Measurements from ENCODE around the gene MAN1A1. TPM values are rescaled to one million over a fixed set of nuclear protein-coding genes. Genes with fewer than 3 reads are reported as not detected.

MAN1A1 gene
- total RNA-seq, 1 donor from 2014 or later = 45.0 TPM

- intact Hi-C loops (cut with micrococcal nuclease) = no loop called here
Measured at GRCh38 chr6:119134752-119135151, 214.8 kb downstream of the MAN1A1 start.

DNA sequence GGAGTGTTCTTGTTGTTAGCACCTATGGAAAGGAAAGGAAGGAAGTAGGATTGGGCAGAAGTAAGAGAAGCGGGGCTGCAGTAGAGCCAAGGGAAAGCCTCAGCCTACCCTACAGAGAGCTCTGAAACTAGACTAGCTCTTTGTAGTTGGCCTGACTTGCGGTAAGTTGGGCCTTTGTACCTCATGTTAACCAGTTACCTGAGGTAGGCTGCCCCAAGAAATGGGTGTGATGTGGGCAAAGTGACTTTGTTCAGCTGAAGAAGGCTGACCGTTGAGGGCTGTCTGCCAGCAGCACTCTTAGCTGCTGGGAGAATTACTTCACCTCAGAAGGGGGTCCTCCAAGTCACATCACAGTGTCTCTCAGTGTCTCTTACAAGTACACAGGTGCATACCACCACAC, 216.2 kb downstream of the MAN1A1 start:
- H3K36me3 Mint-ChIP-seq (ENCODE audit: low read depth) = no peaks in the 10 kb centered on the region
- no peaks in the 10 kb centered on the region for H3K9me3 Mint-ChIP-seq
- no peak for DNase-seq (ENCODE audit: low spot score)
- H3K27ac Mint-ChIP-seq = no peak overlapping the region
- peaks cover 9% of the 10 kb centered on the region for H3K27me3 Mint-ChIP-seq (ENCODE audit: low read depth)
- intact Hi-C loops (cut with micrococcal nuclease) = no loop called here
- peaks cover 16% of the 10 kb centered on the region for H3K4me1 Mint-ChIP-seq (ENCODE audit: low read depth)
- no peak overlapping the region for H3K4me3 Mint-ChIP-seq (ENCODE audit: low read depth)

More at GRCh38 chr6:119134752-119135151, 214.8 kb downstream of the MAN1A1 start:
- peaks cover 6% of the 10 kb centered on the region for H3K27me3 Mint-ChIP-seq (ENCODE audit: low read depth)
- H3K9me3 Mint-ChIP-seq = no peaks in the 10 kb centered on the region
- H3K27ac Mint-ChIP-seq = no peak overlapping the region
- no peak overlapping the region for H3K4me3 Mint-ChIP-seq (ENCODE audit: low read depth)
- H3K4me1 Mint-ChIP-seq (ENCODE audit: low read depth) = peaks cover 22% of the 10 kb centered on the region
- DNase-seq (ENCODE audit: low spot score) = no peak
- no peaks in the 10 kb centered on the region for H3K36me3 Mint-ChIP-seq (ENCODE audit: low read depth)

DNA sequence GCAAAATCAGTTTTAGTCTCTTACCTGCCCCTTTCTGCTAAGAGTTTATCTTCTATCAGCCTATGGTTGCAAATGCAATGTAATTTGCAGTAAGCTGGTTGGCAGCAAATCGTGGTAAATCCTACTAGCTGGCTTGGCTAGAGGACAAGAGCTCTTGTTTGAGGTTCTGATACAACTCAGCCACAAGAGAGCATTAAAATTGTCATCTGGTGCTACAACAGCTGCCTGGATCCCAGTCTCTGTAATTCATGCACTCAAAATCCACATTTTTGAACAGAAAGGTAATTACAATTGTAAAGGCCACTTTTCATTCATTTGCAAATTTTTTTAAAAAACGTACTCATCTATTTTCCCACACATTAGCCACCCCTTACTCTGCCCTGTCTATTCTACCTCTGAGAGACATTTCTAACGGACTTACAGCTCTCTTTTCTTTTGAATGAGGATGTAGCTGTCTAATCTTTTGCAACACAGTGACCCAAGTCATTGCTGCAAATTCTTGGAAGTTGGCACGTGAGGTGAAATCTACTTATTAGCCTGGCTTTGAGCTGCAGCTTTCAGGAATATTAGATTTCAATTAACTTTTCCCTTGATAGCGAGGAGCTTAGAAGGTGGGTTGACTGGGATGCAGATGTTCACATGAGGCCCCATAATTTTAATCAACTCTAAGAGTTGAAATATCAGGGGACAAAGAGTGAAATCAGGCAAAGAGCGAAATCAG, 217.1 kb downstream of the MAN1A1 start:
- Mint-ChIP-seq H3K4me1 (ENCODE audit: low read depth) (peaks cover 9% of the 10 kb centered on the region), H3K27ac (no peak overlapping the region), H3K27me3 (ENCODE audit: low read depth) (peaks cover 11% of the 10 kb centered on the region), H3K4me3 (ENCODE audit: low read depth) (no peak overlapping the region), H3K9me3 (no peaks in the 10 kb centered on the region), H3K36me3 (ENCODE audit: low read depth) (no peaks in the 10 kb centered on the region)
- DNase-seq (ENCODE audit: low spot score) = no peak
- intact Hi-C loops (cut with micrococcal nuclease) = no loop called here

GRCh38 chr6:119129968-119130484, 219.5 kb downstream of the MAN1A1 start:
- H3K4me3 Mint-ChIP-seq (ENCODE audit: low read depth) = no peak overlapping the region

DNA sequence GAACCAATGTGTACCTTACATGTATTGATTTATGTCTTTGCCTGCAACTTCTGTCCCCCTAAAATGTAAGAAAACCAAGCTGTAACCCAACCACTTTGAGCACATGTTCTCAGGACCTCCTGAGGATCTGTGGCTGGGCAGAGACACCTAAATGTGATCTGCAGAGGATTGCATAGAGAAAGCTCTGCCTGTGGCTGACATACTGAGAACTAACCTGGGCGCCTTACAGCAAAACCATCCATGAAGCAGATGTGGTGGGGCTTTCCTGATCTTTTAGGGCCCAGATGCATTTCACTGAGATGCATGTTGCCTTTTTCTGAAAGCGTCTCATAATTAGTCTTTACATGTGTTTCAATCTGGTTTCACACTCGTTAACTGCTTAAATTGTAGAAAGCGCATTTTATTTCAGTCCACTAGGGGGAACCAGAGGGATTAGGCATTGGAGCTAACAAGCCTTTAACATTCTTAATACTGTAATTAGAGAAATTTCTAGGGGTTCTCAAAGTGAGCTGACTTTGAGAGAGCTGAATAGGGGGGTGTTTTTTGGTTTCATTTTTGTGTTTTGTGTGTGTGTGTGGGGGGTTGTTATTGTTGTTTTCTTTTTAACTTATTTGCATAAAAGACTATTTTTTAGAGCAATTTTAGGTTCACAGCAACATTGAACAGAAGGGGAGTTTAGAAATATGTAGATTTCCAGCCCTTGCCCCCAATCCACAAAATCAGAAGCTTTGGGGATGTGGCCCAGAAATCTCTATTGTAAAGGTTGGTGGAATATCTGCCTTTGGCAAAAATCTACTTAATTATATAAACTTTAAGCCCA, 220.2 kb downstream of the MAN1A1 start:
- intact Hi-C loops (cut with micrococcal nuclease) = loop anchor here (1.0 to 2.0 kb wide), 2 partner anchors 17 to 219 kb away; no protein-coding TSS in a partner anchor
- H3K4me3 Mint-ChIP-seq (ENCODE audit: low read depth) = no peak overlapping the region

More at GRCh38 chr6:119129968-119130484, 219.5 kb downstream of the MAN1A1 start:
- Mint-ChIP-seq H3K36me3 (ENCODE audit: low read depth) (no peaks in the 10 kb centered on the region), H3K4me1 (ENCODE audit: low read depth) (peaks cover 4% of the 10 kb centered on the region), H3K27me3 (ENCODE audit: low read depth) (peaks cover 17% of the 10 kb centered on the region), H3K9me3 (no peaks in the 10 kb centered on the region), H3K27ac (no peak overlapping the region)
- intact Hi-C loops (cut with micrococcal nuclease) = loop anchor here (1.0 to 2.0 kb wide), 2 partner anchors 17 to 218 kb away; no protein-coding TSS in a partner anchor
- no peak for DNase-seq (ENCODE audit: low spot score)

DNA sequence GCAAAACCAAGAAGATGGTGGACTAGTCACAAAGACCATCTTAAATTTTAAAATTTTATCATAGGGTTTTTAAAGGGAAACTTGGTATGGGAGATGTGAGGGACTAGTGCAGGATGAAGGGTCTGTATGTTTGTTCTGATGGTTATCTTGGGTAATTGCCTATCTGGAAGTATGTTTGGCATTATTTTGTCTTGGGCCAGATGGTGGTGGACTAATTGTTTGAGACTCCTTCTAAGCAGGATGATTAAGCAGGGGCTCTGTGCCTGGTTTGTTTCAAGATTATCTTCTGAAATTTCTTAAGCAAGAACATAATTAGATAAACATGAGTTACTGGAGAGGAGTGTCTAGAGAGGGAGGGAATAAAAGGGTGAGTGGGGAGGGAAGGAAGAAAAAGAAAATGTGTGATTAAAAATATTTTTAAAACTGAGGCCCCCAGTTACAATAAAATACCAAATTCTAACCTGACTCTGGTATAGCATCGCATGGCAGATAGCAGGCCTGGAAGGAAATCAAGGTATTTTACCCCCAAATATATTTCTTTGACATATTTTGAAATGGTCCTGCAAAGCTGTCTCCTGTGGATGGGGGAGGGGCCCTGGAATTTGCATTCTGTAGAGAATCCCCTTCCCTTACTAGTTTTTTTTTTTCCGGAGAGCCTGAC, 221.2 kb downstream of the MAN1A1 start:
- no peaks in the 10 kb centered on the region for H3K9me3 Mint-ChIP-seq
- H3K4me1 Mint-ChIP-seq (ENCODE audit: low read depth) = peaks cover 4% of the 10 kb centered on the region
- H3K36me3 Mint-ChIP-seq (ENCODE audit: low read depth) = no peaks in the 10 kb centered on the region
- H3K27me3 Mint-ChIP-seq (ENCODE audit: low read depth) = peaks cover 16% of the 10 kb centered on the region
- no peak for DNase-seq (ENCODE audit: low spot score)
- H3K27ac Mint-ChIP-seq = no peak overlapping the region
- intact Hi-C loops (cut with micrococcal nuclease) = loop anchor here (2.0 kb wide), 1 partner anchor 18 kb away; no protein-coding TSS in a partner anchor
- no peak overlapping the region for H3K4me3 Mint-ChIP-seq (ENCODE audit: low read depth)

More for the DNA sequence above, 220.2 kb downstream of the MAN1A1 start:
- H3K36me3 Mint-ChIP-seq (ENCODE audit: low read depth) = no peaks in the 10 kb centered on the region
- H3K27ac Mint-ChIP-seq = peak overlapping the region; percentile 36
- H3K4me1 Mint-ChIP-seq (ENCODE audit: low read depth) = peaks cover 4% of the 10 kb centered on the region
- H3K9me3 Mint-ChIP-seq = no peaks in the 10 kb centered on the region
- H3K27me3 Mint-ChIP-seq (ENCODE audit: low read depth) = peaks cover 16% of the 10 kb centered on the region
- no peak for DNase-seq (ENCODE audit: low spot score)

GRCh38 chr6:119127627-119128026, 221.9 kb downstream of the MAN1A1 start:
- no peaks in the 10 kb centered on the region for H3K9me3 Mint-ChIP-seq
- H3K27ac Mint-ChIP-seq = no peak overlapping the region
- peaks cover 4% of the 10 kb centered on the region for H3K4me1 Mint-ChIP-seq (ENCODE audit: low read depth)
- no peak for DNase-seq (ENCODE audit: low spot score)
- intact Hi-C loops (cut with micrococcal nuclease) = loop anchor here (2.0 kb wide), 1 partner anchor 19 kb away; no protein-coding TSS in a partner anchor
- H3K4me3 Mint-ChIP-seq (ENCODE audit: low read depth) = no peak overlapping the region
- peaks cover 16% of the 10 kb centered on the region for H3K27me3 Mint-ChIP-seq (ENCODE audit: low read depth)
- no peaks in the 10 kb centered on the region for H3K36me3 Mint-ChIP-seq (ENCODE audit: low read depth)

Measured in activated T-helper 2 cell treated with anti-CD3 and anti-CD28 coated beads, Interferon-gamma antibody, Interleukin-2, Interleukin-4, amounts not matched to agents 10 μg/mL and 5 μg/mL and 100 μg/mL, durations not matched to agents 14 hours and 24 hours and 36 hours (primary cell).